Measurements from ENCODE around the gene PDE6B.

PDE6B gene

DNA sequence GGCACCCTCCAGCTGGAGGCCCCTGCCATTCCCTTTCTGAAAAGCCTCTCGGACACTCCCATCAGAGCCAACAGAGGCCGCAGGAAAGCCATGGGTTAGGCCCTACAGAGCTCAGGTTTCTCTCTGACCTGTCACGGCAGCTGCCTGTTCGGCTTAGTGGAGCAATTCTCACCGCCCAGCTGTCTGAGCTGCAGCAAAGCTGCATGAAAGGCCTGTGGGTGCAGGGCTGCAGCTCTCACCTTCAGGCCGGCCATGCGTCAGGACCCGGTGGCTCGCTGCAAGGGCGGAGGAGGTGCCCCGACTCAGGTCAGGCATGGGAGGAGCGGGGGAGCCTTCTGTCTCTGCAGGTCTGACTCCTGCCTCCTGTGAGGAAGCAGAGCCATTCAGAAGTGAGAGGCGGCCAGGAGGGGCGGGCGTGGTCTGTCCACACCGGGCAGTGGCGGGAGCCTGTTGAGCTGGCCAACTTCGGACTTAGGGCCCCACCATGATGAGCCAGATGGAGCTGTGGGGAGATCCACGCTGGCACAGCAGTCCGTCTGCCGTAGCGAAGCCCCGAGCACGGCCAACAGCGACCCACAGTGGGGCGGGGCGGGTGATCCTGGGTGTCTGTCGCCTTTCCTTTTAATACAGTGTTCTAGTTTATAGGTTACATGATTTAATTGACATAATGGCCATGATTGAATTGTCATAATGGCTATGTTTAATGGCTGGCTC is 23.4 kb downstream of the PDE6B start:
- TF ChIP-seq, protein P1, sequence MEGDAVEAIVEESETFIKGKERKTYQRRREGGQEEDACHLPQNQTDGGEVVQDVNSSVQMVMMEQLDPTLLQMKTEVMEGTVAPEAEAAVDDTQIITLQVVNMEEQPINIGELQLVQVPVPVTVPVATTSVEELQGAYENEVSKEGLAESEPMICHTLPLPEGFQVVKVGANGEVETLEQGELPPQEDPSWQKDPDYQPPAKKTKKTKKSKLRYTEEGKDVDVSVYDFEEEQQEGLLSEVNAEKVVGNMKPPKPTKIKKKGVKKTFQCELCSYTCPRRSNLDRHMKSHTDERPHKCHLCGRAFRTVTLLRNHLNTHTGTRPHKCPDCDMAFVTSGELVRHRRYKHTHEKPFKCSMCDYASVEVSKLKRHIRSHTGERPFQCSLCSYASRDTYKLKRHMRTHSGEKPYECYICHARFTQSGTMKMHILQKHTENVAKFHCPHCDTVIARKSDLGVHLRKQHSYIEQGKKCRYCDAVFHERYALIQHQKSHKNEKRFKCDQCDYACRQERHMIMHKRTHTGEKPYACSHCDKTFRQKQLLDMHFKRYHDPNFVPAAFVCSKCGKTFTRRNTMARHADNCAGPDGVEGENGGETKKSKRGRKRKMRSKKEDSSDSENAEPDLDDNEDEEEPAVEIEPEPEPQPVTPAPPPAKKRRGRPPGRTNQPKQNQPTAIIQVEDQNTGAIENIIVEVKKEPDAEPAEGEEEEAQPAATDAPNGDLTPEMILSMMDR (conservative IDR thresholded peaks at IDR 0.05; ENCODE audit: control insufficient read depth, insufficient read depth, low read depth, low read length), result no peak
- H3K4me3 ChIP-seq (ENCODE audit: control insufficient read depth, low read depth, low read length), result no peak overlapping the region
- DNase-seq (ENCODE audit: low read depth), result no peak

DNA sequence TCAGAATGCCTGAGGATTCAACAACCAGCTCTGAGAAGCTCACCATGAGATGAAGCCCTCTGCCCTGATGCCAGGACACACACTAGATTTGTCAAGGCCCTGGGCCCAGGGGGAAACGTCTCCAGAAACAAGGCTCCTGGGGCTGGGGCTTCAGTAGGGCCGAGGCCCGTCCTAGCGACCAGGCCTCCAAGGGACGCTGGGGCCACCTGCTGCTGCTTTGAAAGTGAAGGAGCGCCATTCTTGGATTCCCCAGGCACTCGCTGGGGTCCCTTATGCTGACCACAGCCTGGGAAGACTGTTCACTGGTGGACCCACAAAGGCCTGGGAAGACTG is 23.9 kb downstream of the PDE6B start:
- H3K4me3 ChIP-seq (ENCODE audit: control insufficient read depth, low read depth, low read length), result no peak overlapping the region
- no peak for DNase-seq (ENCODE audit: low read depth)
- TF ChIP-seq, protein P1 (conservative IDR thresholded peaks at IDR 0.05; ENCODE audit: control insufficient read depth, insufficient read depth, low read depth, low read length), result no peak

DNA sequence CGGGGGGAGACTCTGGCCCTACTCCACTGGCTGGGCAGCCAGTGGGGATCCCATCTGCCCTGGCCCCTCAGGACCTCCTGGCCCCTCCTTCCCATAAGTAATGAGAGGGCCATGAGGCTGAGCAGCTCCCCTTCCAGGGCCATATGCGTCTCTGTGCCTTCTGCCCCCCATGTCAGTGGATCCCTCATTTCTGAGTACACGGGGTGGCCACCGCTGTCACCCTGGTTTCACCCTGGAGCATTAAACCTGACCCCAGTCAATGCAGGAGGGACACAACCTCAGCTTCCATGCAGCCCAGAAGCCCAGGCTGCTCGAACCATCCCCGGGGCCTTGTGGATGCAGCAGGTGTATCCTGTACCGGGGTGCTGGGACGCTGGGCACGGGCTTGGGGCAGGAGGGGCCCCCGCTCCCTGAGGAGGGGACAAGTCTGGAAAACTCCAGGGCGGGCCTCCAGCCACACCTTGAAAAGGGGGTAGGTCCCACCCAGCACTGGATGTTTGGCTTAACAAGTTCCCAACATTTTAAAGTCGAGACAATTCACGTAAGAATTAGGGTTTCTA is 24.5 kb downstream of the PDE6B start:
- TF ChIP-seq, protein P1 (conservative IDR thresholded peaks at IDR 0.05; ENCODE audit: control insufficient read depth, insufficient read depth, low read depth, low read length), result no peak
- no peak overlapping the region for H3K4me3 ChIP-seq (ENCODE audit: control insufficient read depth, low read depth, low read length)
- DNase-seq (ENCODE audit: low read depth), result no peak

DNA sequence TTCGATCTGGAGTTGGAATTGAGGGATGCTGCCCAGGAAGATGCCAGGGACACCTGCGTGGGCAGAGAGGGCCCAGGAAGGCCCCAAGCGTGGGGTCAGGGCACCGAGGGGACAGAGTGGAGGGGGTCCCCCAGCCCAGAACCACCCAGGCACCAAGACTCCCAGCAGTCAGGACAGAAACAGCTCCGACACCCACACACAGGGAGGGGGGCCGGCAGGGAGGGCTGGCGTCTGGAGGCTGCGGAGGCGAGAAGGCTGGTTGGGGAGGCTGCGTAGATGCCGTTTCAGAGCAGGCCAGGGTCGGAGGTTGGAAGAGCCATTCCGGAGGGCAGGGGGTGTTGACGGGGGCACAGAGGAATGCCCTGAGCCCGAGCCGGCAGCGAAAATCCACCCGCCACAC is 25.1 kb downstream of the PDE6B start:
- TF ChIP-seq, protein P1 (conservative IDR thresholded peaks at IDR 0.05; ENCODE audit: control insufficient read depth, insufficient read depth, low read depth, low read length), result no peak
- no peak for DNase-seq (ENCODE audit: low read depth)
- H3K4me3 ChIP-seq (ENCODE audit: control insufficient read depth, low read depth, low read length), result no peak overlapping the region

DNA sequence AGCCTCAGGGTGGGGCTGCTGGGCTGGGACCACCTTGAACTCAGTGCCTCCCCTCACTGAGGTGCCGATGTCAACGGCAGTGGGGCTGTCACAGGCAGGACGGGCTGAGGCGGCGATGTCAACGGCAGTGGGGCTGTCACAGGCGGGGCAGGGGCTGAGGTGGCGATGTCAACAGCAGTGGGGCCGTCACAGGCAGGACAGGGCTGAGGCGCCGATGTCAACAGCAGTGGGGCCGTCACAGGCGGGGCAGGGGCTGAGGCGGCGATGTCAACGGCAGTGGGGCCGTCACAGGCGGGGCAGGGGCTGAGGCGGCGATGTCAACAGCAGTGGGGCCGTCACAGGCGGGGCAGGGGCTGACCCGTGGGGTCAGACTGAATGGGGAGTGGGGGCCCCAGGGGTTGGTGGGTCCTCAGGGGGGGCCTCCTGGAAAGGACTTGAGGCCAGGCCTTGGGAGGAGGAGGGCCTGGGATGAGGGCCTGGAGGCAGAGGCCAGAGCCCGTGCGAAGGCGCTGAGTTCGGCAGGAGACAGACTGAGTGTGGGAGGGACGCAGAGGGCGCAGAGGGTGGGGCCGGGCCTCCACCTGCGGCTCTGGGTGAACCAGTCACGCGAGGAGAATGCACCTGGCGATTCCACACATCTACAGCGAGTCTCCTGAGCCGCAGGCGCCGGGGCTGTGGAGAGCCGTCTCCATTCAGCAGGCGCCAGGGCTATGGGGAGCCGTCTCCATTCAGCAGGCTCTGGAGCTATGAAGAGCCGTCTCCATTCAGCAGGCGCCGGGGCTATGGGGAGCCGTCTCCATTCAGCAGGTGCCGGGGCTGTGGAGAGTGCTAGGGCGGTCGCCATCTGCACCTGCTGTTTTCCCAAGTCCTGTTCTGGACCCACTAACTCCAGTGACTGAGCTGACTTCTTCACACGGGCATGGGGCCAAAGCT is 25.8 kb downstream of the PDE6B start:
- TF ChIP-seq, protein P1 (conservative IDR thresholded peaks at IDR 0.05; ENCODE audit: control insufficient read depth, insufficient read depth, low read depth, low read length), result no peak

DNA sequence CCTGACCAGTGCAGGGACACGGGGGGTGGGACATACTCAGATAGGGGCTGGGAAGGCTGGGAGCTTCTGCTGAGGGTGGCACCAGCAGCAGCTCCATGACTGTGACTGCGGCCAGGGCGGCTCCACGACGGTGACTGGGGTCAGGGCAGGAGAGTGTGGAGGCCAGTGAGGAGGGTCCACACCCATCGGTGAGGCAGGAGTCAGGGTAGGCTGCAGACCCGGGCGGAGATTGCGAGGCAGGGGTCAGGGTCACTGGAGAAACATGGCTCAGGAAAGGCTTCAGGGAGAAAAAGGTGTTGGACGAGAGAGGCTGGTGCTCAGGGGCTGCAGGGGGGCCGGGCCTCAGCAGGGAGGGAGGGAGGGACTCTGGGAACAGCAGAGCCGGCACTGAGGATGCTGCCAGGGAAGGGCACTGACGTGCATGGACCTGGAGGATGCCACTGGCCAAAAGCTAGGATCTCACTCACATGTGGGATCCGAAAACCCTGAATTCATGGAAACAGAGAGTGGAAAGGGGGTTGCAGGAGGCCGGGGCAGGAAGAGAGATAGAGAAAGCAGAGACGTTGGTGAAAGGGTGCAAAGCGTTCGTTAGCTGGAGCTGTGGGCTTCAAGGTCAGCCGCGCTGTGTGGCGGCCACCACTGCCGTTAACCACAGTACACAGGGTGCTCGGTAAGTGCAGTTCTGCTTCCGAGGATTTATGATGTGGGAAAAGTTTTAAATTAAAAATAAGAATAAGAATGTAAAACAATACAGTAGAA is 26.7 kb downstream of the PDE6B start:
- TF ChIP-seq, protein P1 (conservative IDR thresholded peaks at IDR 0.05; ENCODE audit: control insufficient read depth, insufficient read depth, low read depth, low read length), result no peak
- no peak overlapping the region for H3K4me3 ChIP-seq (ENCODE audit: control insufficient read depth, low read depth, low read length)

More for the DNA sequence above, 25.8 kb downstream of the PDE6B start:
- H3K4me3 ChIP-seq (ENCODE audit: control insufficient read depth, low read depth, low read length), result no peak overlapping the region
- DNase-seq (ENCODE audit: low read depth), result no peak

More for the DNA sequence above, 26.7 kb downstream of the PDE6B start:
- no peak for DNase-seq (ENCODE audit: low read depth)
